WTC11 (cell line): ENCODE results near the gene CHADL. TPM values are rescaled to one million over a fixed set of nuclear protein-coding genes. Genes with fewer than 3 reads are reported as not detected.

Experiments used
- ATAC-seq: fragments of 200-7000 bp; cut with Tn5 transposase; 2 replicates; pipeline ENCODE4 v1.10.0; 2021; ENCODE audit warnings: mild to moderate bottlenecking, moderate library complexity
- CTCF ChIA-PET: fragments of 300-600 bp; sonication (Branson Sonifier 250); formaldehyde crosslinking; loops from one replicate; lab custom pipeline; 2021; ENCODE audit warnings: antibody characterized with exemption; lab: Charles Lee
- POLR2A ChIA-PET: fragments of 350-600 bp; sonication (Branson Sonifier 250); formaldehyde crosslinking; loops from one replicate; lab custom pipeline; 2021; ENCODE audit warnings: antibody characterized with exemption; lab: Charles Lee
- DNase-seq: peaks from one replicate; pipeline ENCODE4 v3.0.0; 2021; ENCODE audit warnings: low spot score
- H3K27ac Mint-ChIP-seq: 2 replicates; pipeline ENCODE4 v1.8.0; 2021; ENCODE audit warnings: mixed read lengths
- H3K27me3 Mint-ChIP-seq: 2 replicates; pipeline ENCODE4 v1.8.0; 2021; ENCODE audit warnings: low read depth, mild to moderate bottlenecking, moderate library complexity, mixed read lengths
- H3K36me3 Mint-ChIP-seq: 2 replicates; pipeline ENCODE4 v1.8.0; 2021; ENCODE audit warnings: mixed read lengths
- H3K4me1 Mint-ChIP-seq: 2 replicates; pipeline ENCODE4 v1.8.0; 2022; ENCODE audit warnings: mixed read lengths
- H3K4me3 Mint-ChIP-seq: 2 replicates; pipeline ENCODE4 v1.8.0; 2021; ENCODE audit warnings: mild to moderate bottlenecking, moderate library complexity, mixed read lengths
- H3K9me3 Mint-ChIP-seq: 2 replicates; pipeline ENCODE4 v1.8.0; 2021; ENCODE audit warnings: mixed read lengths
- AFF4 ChIP-seq: sonication (generic); formaldehyde crosslinking; IDR thresholded peaks from 2 replicates; pipeline ENCODE4 v1.8.1; 2023; ENCODE audit warnings: mild to moderate bottlenecking, missing genetic modification reagents, borderline replicate concordance
- ATF2 ChIP-seq: sonication (generic); formaldehyde crosslinking; IDR thresholded peaks from 2 replicates; pipeline ENCODE4 v1.8.1; 2022; ENCODE audit warnings: low read depth, missing genetic modification reagents, borderline replicate concordance
- ATF6 ChIP-seq: sonication (generic); formaldehyde crosslinking; IDR thresholded peaks from 2 replicates; pipeline ENCODE4 v1.8.1; 2023; ENCODE audit warnings: mild to moderate bottlenecking, missing genetic modification reagents
- CBFB ChIP-seq: sonication (generic); formaldehyde crosslinking; IDR thresholded peaks from 2 replicates; pipeline ENCODE4 v1.8.1; 2022; ENCODE audit warnings: mild to moderate bottlenecking, low read depth, missing genetic modification reagents
- E2F4 ChIP-seq: sonication (generic); formaldehyde crosslinking; IDR thresholded peaks from 2 replicates; pipeline ENCODE4 v1.8.1; 2022; ENCODE audit warnings: low read depth, mild to moderate bottlenecking, moderate library complexity, missing genetic modification reagents, borderline replicate concordance
- FOXJ3 ChIP-seq: sonication (generic); formaldehyde crosslinking; IDR thresholded peaks from 2 replicates; pipeline ENCODE4 v1.9.0; 2021; ENCODE audit warnings: missing genetic modification reagents, mild to moderate bottlenecking, borderline replicate concordance
- GABPB1 ChIP-seq: sonication (generic); formaldehyde crosslinking; IDR thresholded peaks from 2 replicates; pipeline ENCODE4 v1.8.1; 2023; ENCODE audit warnings: mild to moderate bottlenecking, missing genetic modification reagents
- IRF2 ChIP-seq: sonication (generic); formaldehyde crosslinking; IDR thresholded peaks from 2 replicates; pipeline ENCODE4 v1.8.0; 2022; ENCODE audit warnings: low read depth, missing genetic modification reagents, borderline replicate concordance
- MXD4 ChIP-seq: fragments of 250-450 bp; sonication (Bioruptor Pico); IDR thresholded peaks from 2 replicates; pipeline ENCODE4 v1.8.0; 2021; ENCODE audit warnings: mild to moderate bottlenecking, moderate library complexity, borderline replicate concordance
- RORB ChIP-seq: fragments of 250-450 bp; sonication (Bioruptor Pico); IDR thresholded peaks from 2 replicates; pipeline ENCODE4 v1.9.0; 2021; ENCODE audit warnings: mild to moderate bottlenecking
- SMAD3 ChIP-seq: sonication (generic); formaldehyde crosslinking; IDR thresholded peaks from 2 replicates; pipeline ENCODE4 v1.8.0; 2022; ENCODE audit warnings: missing genetic modification reagents, mild to moderate bottlenecking, borderline replicate concordance
- TCF7 ChIP-seq: sonication (generic); formaldehyde crosslinking; IDR thresholded peaks from 2 replicates; pipeline ENCODE4 v1.8.0; 2022; ENCODE audit warnings: mild to moderate bottlenecking, low read depth, missing genetic modification reagents, moderate library complexity
- TEAD4 ChIP-seq: sonication (generic); formaldehyde crosslinking; IDR thresholded peaks from 2 replicates; pipeline ENCODE4 v1.8.0; 2022; ENCODE audit warnings: mild to moderate bottlenecking, missing genetic modification reagents
- USF1 ChIP-seq: sonication (generic); formaldehyde crosslinking; IDR thresholded peaks from 2 replicates; pipeline ENCODE4 v1.8.0; 2022; ENCODE audit warnings: mild to moderate bottlenecking, missing genetic modification reagents
- ZNF121 ChIP-seq: sonication (generic); formaldehyde crosslinking; IDR thresholded peaks from 2 replicates; pipeline ENCODE4 v1.8.0; 2023; ENCODE audit warnings: missing genetic modification reagents
- ZNF317 ChIP-seq: sonication (generic); formaldehyde crosslinking; IDR thresholded peaks from 2 replicates; pipeline ENCODE4 v1.8.1; 2023; ENCODE audit warnings: low read depth, mild to moderate bottlenecking, moderate library complexity, missing genetic modification reagents, borderline replicate concordance
- ZNF425 ChIP-seq: fragments of 250-450 bp; sonication (Bioruptor Pico); conservative IDR thresholded peaks from 2 replicates; pipeline ENCODE4 v1.9.0; 2021; ENCODE audit warnings: mild to moderate bottlenecking
- total RNA-seq: library from RNA; stranded (reverse); gene quantifications from 3 replicates; pipeline ENCODE4 v1.2.3, GENCODE V29; 2021

The CHADL gene
- total RNA-seq, 1 experiment from 2014 or later, result 1.2 TPM

GRCh38 chr22:41263704-41264103, 23.0 kb upstream of the CHADL start:
- Mint-ChIP-seq H3K36me3 (peaks cover 88% of the 10 kb centered on the region), H3K27me3 (no peaks in the 10 kb centered on the region), H3K4me3 (no peak overlapping the region), H3K4me1 (no peaks in the 10 kb centered on the region), H3K27ac (no peak overlapping the region), H3K9me3 (no peaks in the 10 kb centered on the region)
- no peak for ATAC-seq
- ChIA-PET POLR2A (no interaction called here), CTCF (no interaction called here)
- DNase-seq, result no peak
- TF ChIP-seq E2F4 (CRISPR knock-in tag), result no peak
- TF ChIP-seq FOXJ3 (CRISPR knock-in tag), result no peak
- TF ChIP-seq IRF2, result no peak
- no peak for TF ChIP-seq ZNF425
- no peak for TF ChIP-seq USF1 (CRISPR knock-in tag)
- no peak for TF ChIP-seq SMAD3 (CRISPR knock-in tag)
- TF ChIP-seq ZNF121 (CRISPR knock-in tag), result no peak
- no peak for TF ChIP-seq ATF2 (CRISPR knock-in tag)
- no peak for TF ChIP-seq MXD4
- TF ChIP-seq TEAD4 (CRISPR knock-in tag), result no peak
- no peak for TF ChIP-seq ZNF317
- no peak for TF ChIP-seq RORB (CRISPR knock-in tag)
- no peak for TF ChIP-seq CBFB (CRISPR knock-in tag)
- TF ChIP-seq, all 79 proteins: peak for 0

- Mint-ChIP-seq H3K27ac (no peak overlapping the region), H3K9me3 (no peaks in the 10 kb centered on the region), H3K27me3 (no peaks in the 10 kb centered on the region), H3K4me3 (no peak overlapping the region), H3K36me3 (peaks cover 87% of the 10 kb centered on the region), H3K4me1 (peaks cover 5% of the 10 kb centered on the region)
- ChIA-PET CTCF (no interaction called here), POLR2A (no interaction called here)
- TF ChIP-seq GABPB1 (CRISPR knock-in tag) (no peak), TCF7 (no peak), AFF4 (CRISPR knock-in tag) (no peak), ATF6 (no peak)
- ATAC-seq, result no peak
- DNase-seq, result no peak
Observed at GRCh38 chr22:41262250-41262765, 21.6 kb upstream of the CHADL start.
